Esophagus squamous epithelium (tissue), 4 donors: Measurements from ENCODE around the gene MAGOH.

Source experiments
- POLR2A ChIP-seq, 4 donors: fragments of 450-650 bp; IDR thresholded peaks; one replicate each; pipeline ENCODE4 v1.6.1; 2017; ENCODE audit warnings: antibody characterized with exemption in 4 of 4, mild to moderate bottlenecking in 4 of 4, moderate library complexity in 3 of 4
- TF ChIP-seq, protein P1 (sequence below), 6 experiments: fragments of 450-650 bp in 4 of 6; fragments of 200-600 bp in 2 of 6; sonication (generic) in 2 of 6; IDR thresholded peaks; one replicate each; pipeline ENCODE4 v1.5.1; 2016 to 2019; ENCODE audit warnings: antibody characterized with exemption in 6 of 6, mild to moderate bottlenecking in 4 of 6, moderate library complexity in 4 of 6

DNA sequence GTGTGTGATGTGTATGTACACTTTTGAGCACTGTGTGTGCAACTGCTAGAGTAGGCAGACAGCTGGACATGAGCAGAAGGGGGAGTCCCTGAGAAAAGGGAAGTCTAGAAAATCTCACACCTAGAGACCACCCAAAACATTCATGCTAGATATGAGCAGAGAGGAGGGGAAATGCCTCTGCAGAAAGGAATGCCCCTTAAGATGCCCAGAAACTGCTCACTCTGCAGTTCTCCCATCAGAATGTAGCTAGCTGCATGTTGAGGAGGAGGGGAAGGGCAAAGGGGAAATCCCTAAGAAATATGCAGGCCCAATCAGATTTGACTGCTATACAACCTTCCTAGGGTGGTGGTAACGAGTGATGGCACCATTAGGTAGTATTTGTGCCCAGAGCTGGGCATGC is 31.8 kb upstream of the MAGOH start:
- TF ChIP-seq POLR2A (IDR thresholded peaks at IDR 0.05), result no peak
- TF ChIP-seq, protein P1, sequence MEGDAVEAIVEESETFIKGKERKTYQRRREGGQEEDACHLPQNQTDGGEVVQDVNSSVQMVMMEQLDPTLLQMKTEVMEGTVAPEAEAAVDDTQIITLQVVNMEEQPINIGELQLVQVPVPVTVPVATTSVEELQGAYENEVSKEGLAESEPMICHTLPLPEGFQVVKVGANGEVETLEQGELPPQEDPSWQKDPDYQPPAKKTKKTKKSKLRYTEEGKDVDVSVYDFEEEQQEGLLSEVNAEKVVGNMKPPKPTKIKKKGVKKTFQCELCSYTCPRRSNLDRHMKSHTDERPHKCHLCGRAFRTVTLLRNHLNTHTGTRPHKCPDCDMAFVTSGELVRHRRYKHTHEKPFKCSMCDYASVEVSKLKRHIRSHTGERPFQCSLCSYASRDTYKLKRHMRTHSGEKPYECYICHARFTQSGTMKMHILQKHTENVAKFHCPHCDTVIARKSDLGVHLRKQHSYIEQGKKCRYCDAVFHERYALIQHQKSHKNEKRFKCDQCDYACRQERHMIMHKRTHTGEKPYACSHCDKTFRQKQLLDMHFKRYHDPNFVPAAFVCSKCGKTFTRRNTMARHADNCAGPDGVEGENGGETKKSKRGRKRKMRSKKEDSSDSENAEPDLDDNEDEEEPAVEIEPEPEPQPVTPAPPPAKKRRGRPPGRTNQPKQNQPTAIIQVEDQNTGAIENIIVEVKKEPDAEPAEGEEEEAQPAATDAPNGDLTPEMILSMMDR (IDR thresholded peaks at IDR 0.05), result no peak
